NCI-H510A (cell line): Measurements from ENCODE around the gene ZNF507.
A peak's percentile ranks its signal among the peaks of the same experiment; 100 is the strongest.
"Not testable (repeated sequence)": the region's sequence is repeated elsewhere in the genome, so short reads cannot be mapped to it uniquely, and the experiment has no call there.

Experiments used
- DNase-seq: peaks from one replicate; lab custom pipeline; 2025; lab: John Stamatoyannopoulos, UW

The ZNF507 gene

DNA sequence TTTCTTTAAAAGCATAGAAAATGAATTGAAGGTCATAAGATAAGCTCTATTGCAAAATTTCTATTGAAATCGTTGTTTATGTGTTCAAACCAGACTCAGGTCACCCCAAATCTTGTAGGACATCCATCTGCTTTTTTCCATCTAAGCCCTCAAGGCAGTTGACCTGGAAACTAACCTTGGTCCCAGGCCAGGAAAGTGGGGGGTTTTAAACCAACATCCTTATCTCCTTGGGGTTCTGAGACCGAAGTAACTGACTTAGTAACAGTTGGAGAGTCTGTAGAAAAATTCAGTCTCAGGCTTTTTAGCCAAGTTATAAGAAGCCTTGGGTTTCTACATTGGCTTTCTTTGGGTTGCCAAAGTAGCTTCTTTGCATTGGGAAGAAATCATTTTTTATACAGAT is 23.4 kb downstream of the ZNF507 start:
- DNase-seq = no peak

DNA sequence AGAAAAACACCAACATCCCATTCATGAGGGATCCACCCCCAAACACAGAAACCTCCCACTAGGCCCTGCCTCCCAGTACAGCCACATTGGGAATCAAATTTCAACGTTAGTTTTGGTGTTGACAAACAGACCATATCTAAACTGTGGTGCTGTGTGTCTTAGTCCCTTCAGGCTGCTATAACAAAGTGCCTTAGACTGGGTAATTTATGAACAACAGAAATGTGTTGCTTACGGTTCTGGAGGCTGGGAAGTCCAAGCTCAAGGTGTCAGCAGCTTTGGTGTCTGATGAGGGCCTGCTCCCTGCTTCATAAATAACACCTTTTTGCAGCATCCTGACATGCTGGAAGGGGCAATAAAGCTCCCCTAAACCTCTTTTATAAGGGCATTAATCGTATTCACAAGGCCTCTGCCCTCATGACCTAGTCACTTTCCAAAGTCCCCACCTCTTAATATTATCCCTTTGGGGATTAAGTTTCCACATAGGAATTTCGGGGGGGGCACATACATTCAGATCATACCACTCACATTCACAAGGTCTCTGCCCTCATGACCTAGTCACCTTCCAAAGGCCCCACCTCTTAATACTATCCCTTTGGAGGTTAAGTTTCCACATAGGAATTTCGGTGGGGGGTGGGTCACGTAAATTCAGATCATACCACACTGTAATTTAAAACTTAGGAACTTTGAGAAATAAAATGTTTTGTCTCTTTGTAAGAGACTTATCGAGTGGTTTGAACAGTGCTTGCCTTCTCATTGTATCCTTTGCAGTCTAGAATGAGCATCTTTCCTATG is 27.5 kb downstream of the ZNF507 start:
- DNase-seq = no peak

DNA sequence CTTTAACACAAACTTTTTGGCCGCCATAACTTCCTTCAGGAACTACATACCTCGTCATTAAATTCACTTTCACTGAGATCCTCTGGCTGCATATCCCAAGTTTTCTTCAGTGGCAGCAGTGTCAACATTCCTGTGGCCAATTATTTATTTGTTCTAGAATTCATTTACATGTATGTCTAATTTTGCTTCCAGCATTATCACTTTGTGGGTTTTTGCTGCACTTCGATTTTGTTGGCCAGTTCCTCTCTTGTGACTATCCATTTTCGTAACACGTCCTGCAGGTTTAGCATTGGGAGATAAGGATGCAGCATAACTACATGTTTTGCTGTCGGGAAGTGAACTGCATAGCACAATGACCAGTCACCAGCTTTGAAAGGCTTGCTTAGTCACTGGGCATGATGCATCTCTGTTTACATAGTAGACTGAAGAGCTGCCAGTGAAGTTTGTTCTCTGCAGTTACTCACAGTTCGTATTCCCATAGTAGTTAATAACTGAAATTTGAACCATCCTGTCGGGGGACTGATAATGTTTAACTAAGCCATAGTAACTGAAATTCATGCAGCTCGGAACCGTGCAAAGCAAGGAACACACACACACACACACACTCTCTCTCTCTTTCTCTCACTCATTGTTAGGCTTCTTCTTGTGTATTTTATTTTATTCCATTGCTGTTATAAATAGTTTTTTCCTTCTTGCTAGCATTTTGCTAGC is 28.3 kb downstream of the ZNF507 start:
- DNase-seq = peak; percentile 75

DNA sequence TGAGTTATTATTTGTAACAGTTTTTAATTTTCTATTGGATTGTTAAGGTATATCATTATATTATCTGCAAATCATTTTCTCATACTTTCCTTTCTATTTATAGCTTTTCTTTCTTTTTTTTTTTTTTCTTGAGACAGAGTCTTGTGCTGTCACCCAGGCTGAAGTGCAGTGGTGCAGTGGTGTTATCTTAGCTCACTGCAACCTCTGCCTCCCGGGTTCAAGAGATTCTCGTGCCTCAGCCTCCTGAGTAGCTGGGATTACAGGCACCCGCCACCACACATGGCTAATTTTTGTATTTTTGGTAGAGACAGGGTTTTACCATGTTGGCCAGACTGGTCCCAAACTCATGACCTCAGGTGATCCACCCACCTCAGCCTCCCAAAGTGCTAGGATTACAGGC is 29.0 kb downstream of the ZNF507 start:
- not testable (repeated sequence) for DNase-seq

DNA sequence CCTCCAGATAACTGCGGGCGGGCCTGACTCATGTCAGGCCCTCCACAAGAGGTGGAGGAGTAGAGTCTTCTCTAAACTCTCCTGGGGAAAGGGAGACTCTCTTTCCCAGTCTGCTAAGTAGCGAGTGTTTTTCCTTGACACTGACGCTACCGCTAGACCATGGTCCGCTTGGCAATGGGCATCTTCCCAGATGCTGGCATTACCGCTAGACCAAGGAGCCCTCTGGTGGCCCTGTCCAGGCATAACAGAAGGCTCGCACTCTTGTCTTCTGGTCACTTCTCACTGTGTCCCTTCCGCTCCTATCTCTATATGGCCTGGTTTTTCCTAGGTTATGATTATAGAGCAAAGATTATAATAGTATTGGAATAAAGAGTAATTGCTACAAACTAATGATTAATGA is 31.7 kb downstream of the ZNF507 start:
- DNase-seq = not testable (repeated sequence)

DNA sequence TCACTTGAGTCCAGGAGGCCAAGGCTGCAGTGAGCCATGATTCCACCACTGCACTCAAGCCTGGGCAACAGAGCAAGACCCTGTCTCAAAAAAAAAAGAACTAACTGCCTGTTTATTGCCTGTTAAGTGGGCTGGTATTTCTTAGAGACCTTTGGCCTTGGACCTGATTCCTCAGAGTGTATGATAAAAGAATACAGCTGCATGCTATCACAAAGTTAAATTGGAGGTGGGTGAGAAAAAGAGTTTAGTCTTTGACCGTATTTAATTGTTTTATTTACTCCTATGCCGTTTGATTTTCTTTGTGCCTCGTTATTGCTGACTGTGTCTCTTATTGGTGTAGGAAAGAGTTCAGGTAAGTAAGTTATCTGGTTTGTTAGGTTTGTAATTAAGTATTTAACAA is 34.9 kb downstream of the ZNF507 start:
- DNase-seq = no peak

DNA sequence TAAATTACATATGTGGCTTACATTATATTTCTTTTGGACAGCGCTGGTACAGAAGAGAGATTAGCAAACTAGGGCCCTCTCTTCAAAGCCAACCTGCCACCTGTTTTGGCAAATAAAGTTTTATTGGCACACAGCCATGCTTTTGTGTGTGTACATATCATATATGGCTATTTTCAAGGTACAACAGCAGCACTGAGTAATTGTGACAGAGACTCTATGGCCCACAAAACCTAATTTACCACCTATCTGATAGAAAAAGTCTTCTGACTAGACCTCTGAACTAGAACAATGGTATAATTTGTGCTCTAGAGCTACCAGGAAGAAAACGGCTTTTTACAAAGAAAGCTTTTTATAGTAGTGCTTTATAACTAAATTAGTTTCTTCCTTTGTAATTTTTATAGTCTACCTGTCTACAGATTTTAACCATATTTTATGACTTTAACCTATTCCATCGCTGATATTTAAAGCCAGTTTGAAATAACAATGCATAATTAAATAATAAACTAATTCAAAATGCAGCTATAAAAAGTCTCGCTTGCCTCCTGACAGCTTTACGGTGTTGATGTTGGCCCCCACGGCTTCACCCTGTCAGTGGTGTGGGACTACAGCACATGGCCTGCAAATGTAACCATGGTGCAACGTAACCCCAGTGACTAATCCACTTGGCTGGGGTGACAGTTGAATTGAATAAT is 42.4 kb downstream of the ZNF507 start:
- no peak for DNase-seq

DNA sequence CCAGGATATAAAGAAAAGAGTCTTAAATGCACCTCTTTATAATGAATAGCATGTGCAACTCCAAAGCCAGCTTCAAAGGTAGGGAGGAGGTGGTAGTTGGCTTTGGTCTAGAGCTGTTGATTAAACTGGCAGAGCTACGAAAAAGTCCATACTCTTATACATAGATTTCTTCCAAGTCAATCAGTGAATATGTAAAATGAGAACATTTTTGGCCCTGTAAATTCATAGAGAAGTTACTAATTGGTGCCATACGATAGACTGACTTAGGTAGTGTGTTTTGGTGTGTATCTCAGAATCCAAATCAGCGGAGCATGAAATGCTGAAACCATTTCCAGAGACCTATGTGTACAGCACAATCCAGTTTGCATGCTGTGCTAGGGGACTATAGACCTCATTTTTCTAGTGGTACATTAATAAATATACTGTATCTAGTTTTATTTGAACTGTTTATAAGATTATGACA is 43.0 kb downstream of the ZNF507 start:
- DNase-seq = no peak

DNA sequence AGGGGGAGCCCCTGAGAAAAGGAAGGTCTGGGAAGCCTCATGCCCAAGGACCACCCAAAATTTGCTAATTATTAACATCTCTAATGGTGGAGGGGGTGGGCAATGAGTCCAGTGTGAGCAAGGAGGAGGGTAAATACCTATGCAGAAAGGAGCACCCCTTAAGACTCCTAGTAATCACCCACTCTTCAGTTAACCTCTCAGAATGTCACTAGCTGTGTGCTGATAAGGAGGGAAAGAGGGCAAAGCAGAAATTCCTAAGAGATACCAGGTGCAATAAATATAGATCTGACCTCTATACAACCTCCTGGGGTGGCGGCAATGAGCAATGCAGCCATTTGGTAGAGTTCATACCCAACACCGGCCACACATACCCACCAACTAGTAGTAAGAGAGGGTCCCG is 47.5 kb downstream of the ZNF507 start:
- no peak for DNase-seq

DNA sequence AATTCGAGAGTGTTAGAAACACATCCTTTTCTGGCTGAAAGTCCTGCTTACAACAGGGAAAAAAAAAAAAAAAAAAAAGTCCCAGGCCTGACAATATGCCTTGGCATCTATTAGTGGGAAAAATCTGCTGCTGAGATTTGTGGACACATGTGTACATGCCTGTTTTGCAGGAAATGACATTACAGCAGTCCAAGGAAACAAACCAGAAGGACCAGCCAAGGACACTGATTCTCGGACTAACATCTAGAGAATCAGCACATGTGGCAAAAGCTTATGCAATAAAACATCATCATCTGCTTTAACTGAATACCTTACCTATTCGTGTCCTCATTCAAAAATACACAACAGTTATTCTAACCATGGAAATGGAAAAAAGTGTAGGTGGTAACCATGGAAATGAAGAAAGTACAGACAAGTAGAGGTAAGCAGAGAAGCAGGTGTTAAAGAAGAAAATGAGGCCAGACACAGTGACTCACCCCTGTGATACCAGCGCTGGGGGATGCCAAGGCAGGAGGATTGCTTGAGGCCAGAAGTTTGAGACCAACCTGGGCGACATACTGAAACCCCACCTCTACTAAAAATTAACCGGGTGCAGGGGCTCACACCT is 50.7 kb downstream of the ZNF507 start:
- no peak for DNase-seq

DNA sequence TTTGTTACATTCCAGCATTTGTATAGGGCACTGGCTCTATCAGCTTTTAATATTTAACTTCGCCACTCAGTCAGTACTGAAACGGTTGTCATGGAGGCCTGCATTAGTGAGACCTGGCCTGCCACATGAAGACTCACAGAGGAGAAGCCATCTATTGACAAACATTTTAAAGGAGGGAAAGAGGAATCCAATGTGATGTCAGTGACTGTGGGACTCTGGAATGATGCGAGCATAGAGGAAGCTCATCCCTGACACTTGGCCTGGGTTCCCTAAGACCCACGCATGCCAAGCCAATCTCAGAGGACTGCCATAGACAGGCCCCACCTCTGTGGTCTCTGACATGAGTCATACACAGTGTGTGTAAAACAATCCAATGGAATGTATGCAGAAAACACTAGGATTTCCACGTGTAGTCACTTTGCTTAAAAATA is 52.3 kb downstream of the ZNF507 start:
- DNase-seq = no peak

DNA sequence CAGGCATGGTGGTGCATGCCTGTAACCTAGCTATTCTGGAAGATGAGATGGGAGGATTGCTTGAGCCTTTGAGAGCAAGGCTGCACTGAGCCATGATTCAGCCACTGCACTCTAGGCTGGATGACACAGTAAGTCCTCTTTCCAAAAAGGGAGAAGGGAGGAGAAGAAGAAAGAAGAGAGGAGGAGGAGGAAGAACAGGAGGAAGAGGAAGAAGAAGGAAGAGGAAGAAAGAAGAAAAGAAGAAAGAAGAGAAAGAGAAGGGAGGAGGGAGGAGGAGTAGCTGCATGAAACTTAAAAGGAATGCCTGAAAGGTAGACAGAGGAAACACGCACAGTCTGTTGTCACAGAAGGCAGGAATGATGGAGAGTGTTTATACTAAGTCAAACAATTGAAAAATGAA is 56.6 kb downstream of the ZNF507 start:
- no peak for DNase-seq

DNA sequence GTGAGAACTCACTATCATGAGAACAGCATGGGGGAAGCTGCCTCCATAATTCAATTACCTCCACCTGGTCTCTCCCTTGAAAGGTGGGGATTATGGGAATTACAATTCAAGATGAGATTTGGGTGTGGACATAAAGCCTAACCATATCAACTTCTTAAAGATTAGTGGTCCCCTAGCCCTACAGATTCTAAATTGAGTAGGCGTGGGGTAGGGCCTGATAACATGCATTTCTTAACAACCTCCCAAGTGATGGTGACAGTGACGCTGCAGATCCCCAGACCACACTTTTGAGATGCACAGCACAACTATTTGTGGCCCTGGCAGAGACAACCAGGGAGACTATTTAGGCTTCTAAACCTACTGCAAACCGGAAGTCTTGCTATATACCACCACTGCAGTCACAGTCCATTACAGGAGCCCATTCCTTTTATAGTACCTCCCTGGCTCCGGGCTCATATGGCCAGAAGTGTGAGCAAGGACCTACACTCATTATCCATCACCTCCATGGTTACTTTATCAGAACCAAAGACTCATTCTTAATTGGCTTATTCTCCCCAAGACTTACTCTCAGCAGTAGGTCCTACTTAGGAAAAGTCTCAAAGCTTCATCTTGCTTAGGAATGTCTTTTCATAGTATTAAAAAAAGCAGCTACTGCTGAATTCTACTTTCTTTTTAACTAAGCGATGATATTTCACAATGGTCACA is 58.0 kb downstream of the ZNF507 start:
- no peak for DNase-seq

DNA sequence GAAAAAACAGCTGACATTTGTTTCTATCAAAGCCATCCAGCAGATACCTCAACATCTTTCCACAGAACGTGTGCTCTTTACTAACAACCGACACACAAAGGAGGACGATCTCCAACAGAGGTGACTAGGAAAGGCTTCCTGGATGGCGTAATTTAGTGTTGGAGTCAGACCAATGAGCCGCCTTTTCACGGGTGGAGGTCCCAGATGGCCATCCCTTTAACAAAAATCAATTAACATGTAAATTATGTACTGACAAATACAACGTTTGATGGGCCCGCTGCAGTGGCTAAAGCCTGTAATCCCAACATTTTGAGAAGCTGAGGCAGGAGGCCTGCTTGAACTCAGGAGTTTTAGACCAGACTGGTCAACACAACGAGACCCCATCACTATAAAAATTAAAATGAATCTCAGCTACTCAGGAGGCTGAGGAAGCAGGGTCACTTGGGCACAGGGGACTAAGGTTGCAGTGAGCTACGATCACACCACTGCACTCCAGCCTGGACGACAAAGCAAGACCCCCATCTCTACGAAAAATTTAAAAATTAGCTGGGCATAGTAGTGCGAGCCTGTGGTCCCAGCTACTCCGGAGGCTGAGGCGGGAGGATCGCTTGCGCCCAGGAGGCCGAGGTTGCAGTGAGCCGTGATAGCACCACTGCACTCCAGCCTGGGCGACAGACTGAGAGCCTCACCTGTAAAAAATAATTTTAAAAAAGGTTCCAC is 59.0 kb downstream of the ZNF507 start:
- DNase-seq = no peak

DNA sequence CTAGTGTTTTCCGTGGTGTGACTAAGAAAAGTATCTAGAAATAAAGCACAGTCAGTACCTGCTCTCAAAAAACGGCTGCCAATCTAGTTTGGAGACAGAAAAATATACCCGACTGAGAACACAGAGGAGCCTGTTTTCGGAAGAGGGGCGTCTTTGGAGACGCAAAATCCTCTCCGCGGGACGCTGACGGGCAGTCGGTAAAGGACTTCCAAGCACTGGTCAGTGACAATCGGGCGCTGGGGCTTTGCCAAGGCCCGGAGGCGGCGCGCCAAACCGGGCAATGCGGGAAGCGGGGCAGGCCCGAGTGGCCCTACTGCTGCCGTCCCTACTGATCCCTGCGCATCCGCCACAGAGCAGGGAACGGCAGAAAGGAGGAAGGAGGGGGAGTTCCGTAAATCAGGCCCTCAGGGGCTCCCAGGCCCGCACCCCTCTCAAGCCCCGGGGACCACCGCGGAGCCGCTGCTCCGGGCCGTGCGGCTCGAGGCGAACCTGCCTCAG is 59.6 kb downstream of the ZNF507 start:
- DNase-seq = no peak

DNA sequence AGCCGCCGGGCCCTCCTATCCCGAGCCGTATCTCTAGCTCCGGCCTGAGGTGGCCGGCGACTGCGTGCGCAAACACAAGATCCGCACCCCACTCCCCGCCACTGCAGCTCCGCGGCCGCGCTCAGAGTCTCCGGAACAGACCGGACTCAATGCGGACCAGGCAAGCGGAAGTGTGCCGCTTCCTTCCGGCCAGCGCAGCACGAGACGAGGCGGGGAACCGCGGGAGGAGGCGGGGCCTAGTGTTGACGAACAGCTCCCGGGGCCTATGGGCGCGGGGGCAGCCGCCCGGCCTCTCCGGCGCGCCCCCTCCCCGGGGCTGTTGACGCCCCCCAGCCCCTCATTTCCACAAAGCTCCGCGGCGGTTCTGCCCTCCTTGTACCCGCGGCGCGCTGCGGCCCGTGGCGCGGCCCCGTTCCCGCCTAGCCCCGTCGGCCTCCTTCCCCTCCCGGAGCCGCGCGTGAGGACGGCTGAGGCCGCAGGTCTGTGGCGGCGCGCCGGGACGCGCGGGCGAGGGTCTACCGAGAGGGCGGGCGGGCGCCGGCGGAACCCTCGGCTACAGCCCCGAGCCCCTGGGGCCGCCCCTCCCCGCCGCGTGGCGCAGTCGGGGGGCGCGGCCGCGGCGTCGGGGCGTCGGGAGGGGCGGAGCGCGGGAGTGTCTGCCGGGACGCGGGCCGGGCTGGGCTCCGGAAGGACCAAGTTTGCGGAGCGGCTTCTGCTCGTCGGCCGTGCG is 60.2 kb downstream of the ZNF507 start, which contains the start of gene DPY19L3:
DPY19L3 (plus strand) TSS at position 340 of the 730 bp plus-strand sequence. CDS start 2,484 bp downstream, outside the sequence.
- DNase-seq = peak; percentile 89

DNA sequence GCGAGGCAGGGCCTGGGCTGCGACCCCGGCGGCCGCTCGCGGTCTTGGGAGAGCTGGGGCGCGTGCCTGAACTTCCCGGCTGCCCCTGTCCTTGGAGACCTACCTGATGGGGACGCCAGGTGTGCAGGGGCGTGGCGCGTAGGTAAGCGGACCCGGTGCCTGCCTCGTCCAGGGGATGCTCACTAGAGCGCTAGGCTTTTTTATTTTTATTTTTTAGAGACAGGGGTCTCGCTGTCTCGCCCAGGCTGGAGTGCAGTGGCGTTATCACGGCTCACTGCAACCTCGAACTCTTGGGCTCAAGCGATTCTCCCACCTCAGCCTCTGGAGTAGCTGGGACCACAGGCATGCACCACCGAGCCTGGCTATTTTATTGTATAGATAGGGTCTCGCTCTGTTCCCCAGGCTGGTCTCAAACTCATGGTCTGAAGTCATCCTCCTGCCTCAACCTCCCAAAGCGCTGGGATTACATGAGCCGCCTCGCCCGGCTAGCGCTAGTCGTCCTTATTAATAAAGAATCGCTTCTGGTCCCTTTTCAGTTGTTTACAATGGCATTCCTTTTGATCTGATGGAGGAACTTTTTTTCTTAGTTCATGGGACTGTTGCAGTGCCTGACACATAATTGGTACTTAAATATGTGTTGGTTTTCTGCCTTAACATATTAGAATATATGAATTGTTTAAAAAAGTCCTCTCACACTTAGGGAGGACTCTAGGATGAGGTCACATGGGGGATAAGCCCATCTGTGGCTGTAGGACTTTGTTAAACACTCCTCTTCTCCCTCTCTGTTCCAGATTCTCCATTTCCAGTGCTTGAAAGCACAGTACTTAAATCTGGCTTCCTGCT is 61.0 kb downstream of the ZNF507 start:
- peak; percentile 56 for DNase-seq

DNA sequence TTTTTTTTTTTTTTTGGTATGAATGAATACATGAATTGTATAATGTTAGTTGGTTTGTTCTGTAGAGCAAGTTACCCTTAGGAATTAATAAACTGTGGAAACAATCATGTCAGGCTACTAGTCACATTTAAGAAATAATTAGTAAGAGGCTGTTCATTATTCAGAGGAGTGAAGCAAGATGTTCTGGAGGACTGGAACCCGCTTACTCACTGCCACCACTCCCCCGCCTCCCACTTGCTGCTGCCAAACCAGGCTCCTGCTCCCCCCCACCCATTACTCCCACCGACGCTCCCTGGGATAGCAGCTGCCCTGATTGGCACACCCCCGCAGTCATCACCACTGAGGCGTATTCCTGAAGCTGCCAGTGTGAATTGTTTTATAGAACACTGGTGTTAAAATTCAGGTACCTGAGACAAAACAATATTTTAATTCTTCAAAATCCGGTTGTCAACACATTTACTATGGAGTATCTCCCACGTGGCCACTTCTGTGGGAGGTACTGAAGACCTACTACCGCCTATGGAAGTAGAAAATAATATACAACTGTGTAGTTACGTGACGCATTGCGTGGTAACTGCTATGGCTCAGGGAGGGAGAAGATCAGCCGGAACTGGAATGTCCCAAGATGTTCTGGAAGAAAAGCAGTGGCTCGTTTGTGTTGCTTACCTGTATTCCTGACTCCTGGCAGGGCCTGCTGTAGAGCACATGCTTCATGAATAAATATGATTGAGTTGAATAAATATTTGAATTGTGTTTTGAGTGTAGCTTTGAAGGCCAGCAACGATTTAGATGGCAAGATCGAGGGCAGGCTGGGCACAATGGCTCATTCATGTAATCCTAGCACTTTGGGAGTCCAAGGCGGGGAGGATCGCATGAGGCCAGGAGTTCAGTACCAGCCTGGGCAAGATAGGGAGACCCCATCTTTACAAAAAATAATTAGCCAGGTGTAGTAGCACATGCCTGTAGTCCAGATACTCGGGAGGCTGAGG is 61.9 kb downstream of the ZNF507 start:
- DNase-seq = no peak
